Testis (tissue), 3 donors: ENCODE results near the gene TEX22. TPM values are rescaled to one million over a fixed set of nuclear protein-coding genes. Genes with fewer than 3 reads are reported as not detected.

Source experiments
- DNase-seq: peaks from one replicate; pipeline ENCODE4 v3.0.0-alpha.2; 2019
- H3K27ac ChIP-seq, 2 donors: fragments of 200-600 bp; sonication (generic); one replicate each; pipeline ENCODE4 v1.5.1; 2019
- H3K27me3 ChIP-seq: fragments of 200-600 bp; sonication (generic); one replicate; pipeline ENCODE4 v1.5.1; 2019
- H3K36me3 ChIP-seq: fragments of 200-600 bp; sonication (generic); one replicate; pipeline ENCODE4 v1.5.1; 2017; ENCODE audit warnings: low read depth; ENCODE audit errors: missing control alignments
- H3K4me1 ChIP-seq: fragments of 200-600 bp; sonication (generic); one replicate; pipeline ENCODE4 v1.5.1; 2019
- H3K4me3 ChIP-seq, 2 donors: fragments of 200-600 bp; sonication (generic); one replicate each; pipeline ENCODE4 v1.5.1; 2017 to 2019
- H3K9me3 ChIP-seq: fragments of 200-600 bp; sonication (generic); one replicate; pipeline ENCODE4 v1.5.1; 2017
- POLR2A ChIP-seq: fragments of 450-650 bp; IDR thresholded peaks from one replicate; pipeline ENCODE4 v1.6.1; 2017; ENCODE audit warnings: antibody characterized with exemption, mild to moderate bottlenecking, moderate library complexity
- WGBS, 2 donors: methylation state at CpG; one replicate each; pipeline ENCODE4 v1.1.5; 2018; 5-methylcytosine and 5-hydroxymethylcytosine counted together
- intact Hi-C: fragments of 100-400 bp; cut with DNase I; formaldehyde crosslinking; loops from one replicate; pipeline ENCODE4 v1.15.1; 2023; ENCODE audit warnings: low total_unique reads
- polyA plus RNA-seq: library from polyadenylated mRNA; stranded (reverse); fragments of 350-450 nt; fragmentation: Illumina TruSeq; extraction: RNeasy Lipid Tissue Mini Kit (QIAGEN cat#74804); gene quantifications from one replicate; pipeline ENCODE4 v1.2.3, GENCODE V29; 2014; ENCODE audit warnings: low read depth, low replicate concordance; ENCODE audit not compliant: insufficient read depth
- total RNA-seq, 2 donors: library from RNA; depleted of rRNA; stranded (reverse); fragments of >200 nt; gene quantifications; one replicate each; pipeline ENCODE4 v1.2.3, GENCODE V29; 2016
- TF ChIP-seq, protein P1 (sequence below), 3 experiments: fragments of 450-650 bp in 2 of 3; fragments of 200-600 bp in 1 of 3; sonication (generic) in 1 of 3; IDR thresholded peaks; one replicate each; pipeline ENCODE4 v1.5.1; 2016 to 2019; ENCODE audit warnings: antibody characterized with exemption in 3 of 3, mild to moderate bottlenecking in 2 of 3, moderate library complexity in 1 of 3

TEX22 gene
- total and polyA plus RNA-seq, 3 donors from 2014 or later, result 5.2 to 21.5 (median 6.6) TPM

GRCh38 chr14:105379946-105380345, 18.4 kb upstream of the TEX22 start:
- H3K36me3 ChIP-seq, result no peaks in the 10 kb centered on the region
- intact Hi-C loops, result no loop called here

DNA sequence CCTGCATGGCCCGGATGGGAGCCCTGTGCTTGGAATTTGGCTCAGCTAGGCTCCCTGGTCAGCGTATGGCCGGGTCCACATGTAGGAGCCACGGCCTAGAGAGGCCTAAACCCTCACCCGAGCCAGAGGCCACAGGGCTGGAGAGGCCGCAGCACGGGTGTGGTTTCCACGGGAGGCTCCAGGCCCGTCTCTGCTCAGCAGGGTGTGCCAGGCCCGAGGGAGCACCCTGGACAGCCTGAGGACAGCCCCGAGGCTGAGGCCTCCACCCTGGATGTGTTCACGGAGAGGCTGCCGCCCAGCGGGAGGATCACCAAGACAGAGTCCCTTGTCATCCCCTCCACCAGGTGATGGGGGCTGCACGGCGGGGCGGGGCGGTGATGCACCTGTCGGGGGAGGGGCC, 17.6 kb upstream of the TEX22 start:
- DNase-seq, result no peak
- H3K27me3 ChIP-seq, result no peaks in the 10 kb centered on the region
- 92% methylated on average over 18 of the region's 19 CpGs; no CpG with 5 or more reads in 1 of the 2 donors for WGBS, 2 donors
- H3K4me1 ChIP-seq, result no peaks in the 10 kb centered on the region
- intact Hi-C loops, result no loop called here
- no peaks in the 10 kb centered on the region for H3K9me3 ChIP-seq
- no peak overlapping the region for H3K27ac ChIP-seq
- H3K4me3 ChIP-seq, result no peak overlapping the region
- no peaks in the 10 kb centered on the region for H3K36me3 ChIP-seq
- TF ChIP-seq POLR2A, result no peak

More at GRCh38 chr14:105379946-105380345, 18.4 kb upstream of the TEX22 start:
- 87% methylated on average over 14 of the region's 14 CpGs; no CpG with 5 or more reads in 1 of the 2 donors for WGBS, 2 donors
- Histone ChIP-seq H3K4me1 (no peaks in the 10 kb centered on the region), H3K9me3 (no peaks in the 10 kb centered on the region), H3K4me3 (no peak overlapping the region), H3K27me3 (no peaks in the 10 kb centered on the region), H3K27ac (no peak overlapping the region)
- no peak for TF ChIP-seq POLR2A
- TF ChIP-seq, protein P1, sequence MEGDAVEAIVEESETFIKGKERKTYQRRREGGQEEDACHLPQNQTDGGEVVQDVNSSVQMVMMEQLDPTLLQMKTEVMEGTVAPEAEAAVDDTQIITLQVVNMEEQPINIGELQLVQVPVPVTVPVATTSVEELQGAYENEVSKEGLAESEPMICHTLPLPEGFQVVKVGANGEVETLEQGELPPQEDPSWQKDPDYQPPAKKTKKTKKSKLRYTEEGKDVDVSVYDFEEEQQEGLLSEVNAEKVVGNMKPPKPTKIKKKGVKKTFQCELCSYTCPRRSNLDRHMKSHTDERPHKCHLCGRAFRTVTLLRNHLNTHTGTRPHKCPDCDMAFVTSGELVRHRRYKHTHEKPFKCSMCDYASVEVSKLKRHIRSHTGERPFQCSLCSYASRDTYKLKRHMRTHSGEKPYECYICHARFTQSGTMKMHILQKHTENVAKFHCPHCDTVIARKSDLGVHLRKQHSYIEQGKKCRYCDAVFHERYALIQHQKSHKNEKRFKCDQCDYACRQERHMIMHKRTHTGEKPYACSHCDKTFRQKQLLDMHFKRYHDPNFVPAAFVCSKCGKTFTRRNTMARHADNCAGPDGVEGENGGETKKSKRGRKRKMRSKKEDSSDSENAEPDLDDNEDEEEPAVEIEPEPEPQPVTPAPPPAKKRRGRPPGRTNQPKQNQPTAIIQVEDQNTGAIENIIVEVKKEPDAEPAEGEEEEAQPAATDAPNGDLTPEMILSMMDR (IDR thresholded peaks at IDR 0.05), result no peak
- no peak for DNase-seq

- intact Hi-C loops, result no loop called here
- TF ChIP-seq, protein P1 (IDR thresholded peaks at IDR 0.05), result no peak
- TF ChIP-seq POLR2A, result no peak
- H3K4me3 ChIP-seq, result no peak overlapping the region
These were observed 16.6 kb upstream of the TEX22 start for GRCh38 chr14:105381446-105382342.

DNA sequence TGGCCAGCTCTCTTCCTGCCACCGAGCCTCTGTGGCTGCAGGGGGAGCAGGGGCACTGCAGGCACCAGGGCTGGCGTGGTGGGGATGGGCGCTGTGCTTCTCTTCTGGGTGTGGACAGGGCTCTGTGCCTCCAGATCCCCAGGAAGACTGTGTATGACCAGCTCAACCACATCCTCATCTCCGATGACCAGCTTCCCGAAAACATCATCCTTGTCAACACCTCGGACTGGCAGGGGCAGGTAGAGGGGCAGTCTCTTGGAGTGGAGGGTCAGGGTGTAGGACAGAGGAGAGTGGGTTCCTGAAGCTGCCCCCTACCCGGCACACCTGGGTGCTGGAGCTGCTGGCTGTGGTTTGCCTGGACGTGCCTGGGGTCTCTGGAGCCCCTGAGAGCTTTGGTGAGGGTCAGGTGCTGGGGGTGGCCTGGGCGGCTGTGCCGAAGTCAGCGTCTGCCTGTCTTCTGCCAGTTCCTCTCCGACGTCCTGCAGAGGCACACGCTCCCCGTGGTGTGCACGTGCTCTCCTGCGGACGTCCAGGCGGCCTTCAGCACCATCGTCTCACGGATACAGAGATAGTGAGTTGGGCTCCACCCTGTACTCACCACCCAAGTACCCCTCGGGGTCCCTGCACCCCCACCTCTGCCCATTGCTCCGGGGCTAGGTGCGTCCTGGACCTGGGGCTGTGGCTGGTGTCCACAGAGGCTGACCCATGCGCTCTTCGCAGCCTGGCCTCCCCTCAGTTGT, 15.8 kb upstream of the TEX22 start:
- WGBS, 2 donors, result 91 to 92% methylated on average over 6 to 26 of the region's 26 CpGs

More at GRCh38 chr14:105381446-105382342, 16.6 kb upstream of the TEX22 start:
- Histone ChIP-seq H3K4me1 (no peaks in the 10 kb centered on the region), H3K27ac (no peak overlapping the region), H3K36me3 (no peaks in the 10 kb centered on the region), H3K9me3 (no peaks in the 10 kb centered on the region), H3K27me3 (no peaks in the 10 kb centered on the region)
- WGBS, 2 donors, result 91 to 96% methylated on average over 11 to 26 of the region's 27 CpGs
- DNase-seq, result no peak

More for the DNA sequence above, 15.8 kb upstream of the TEX22 start:
- intact Hi-C loops, result no loop called here
- Histone ChIP-seq H3K4me3 (no peak overlapping the region), H3K9me3 (no peaks in the 10 kb centered on the region), H3K36me3 (no peaks in the 10 kb centered on the region), H3K27me3 (no peaks in the 10 kb centered on the region), H3K27ac (no peak overlapping the region), H3K4me1 (no peaks in the 10 kb centered on the region)
- no peak for DNase-seq
- TF ChIP-seq, protein P1 (IDR thresholded peaks at IDR 0.05), result no peak
- no peak for TF ChIP-seq POLR2A
